GM06990 (cell line): ENCODE results near the gene PRKG1.

ENCODE experiments used
- DNase-seq: peaks from one replicate; pipeline ENCODE4 v3.0.0-alpha.2; 2011; ENCODE audit not compliant: insufficient read length; ENCODE audit errors: extremely low read depth
- H3K27me3 ChIP-seq: replicated peaks from 2 replicates; pipeline ENCODE4 v1.6.0; 2011; ENCODE audit warnings: low read length; ENCODE audit not compliant: control insufficient read depth, insufficient read depth
- H3K36me3 ChIP-seq: 2 replicates; pipeline ENCODE4 v1.5.1; 2011; ENCODE audit warnings: low read length; ENCODE audit not compliant: control insufficient read depth, insufficient read depth
- H3K4me3 ChIP-seq: replicated peaks from 2 replicates; pipeline ENCODE4 v1.5.1; 2011; ENCODE audit warnings: low read depth, mild to moderate bottlenecking, control low read depth, low read length
- TF ChIP-seq, protein P1 (sequence below): IDR thresholded peaks from 2 replicates; pipeline ENCODE4 v1.5.1; 2011; ENCODE audit warnings: low read length, control low read depth, mild to moderate bottlenecking, inconsistent platforms; ENCODE audit not compliant: insufficient read depth, poor library complexity, severe bottlenecking

Gene PRKG1

DNA sequence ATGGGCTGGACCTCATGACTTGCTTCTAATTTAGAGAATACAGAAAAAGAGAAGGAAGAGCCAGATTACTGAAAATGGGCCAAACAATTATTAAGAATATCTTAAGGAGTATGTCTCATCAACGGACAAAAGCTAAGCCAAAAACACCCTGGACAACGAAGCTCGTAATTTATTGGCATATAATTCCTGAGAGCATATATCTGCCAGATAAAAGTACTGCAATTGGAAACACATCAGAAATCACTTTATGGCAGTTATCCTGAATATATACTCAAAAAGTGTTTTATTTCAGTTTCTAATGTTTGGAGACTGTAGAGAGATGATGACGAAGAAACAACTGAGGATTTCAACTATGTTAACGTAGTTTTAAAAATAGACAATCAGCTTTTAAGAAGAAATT is 413.3 kb downstream of the PRKG1 start:
- TF ChIP-seq, protein P1, sequence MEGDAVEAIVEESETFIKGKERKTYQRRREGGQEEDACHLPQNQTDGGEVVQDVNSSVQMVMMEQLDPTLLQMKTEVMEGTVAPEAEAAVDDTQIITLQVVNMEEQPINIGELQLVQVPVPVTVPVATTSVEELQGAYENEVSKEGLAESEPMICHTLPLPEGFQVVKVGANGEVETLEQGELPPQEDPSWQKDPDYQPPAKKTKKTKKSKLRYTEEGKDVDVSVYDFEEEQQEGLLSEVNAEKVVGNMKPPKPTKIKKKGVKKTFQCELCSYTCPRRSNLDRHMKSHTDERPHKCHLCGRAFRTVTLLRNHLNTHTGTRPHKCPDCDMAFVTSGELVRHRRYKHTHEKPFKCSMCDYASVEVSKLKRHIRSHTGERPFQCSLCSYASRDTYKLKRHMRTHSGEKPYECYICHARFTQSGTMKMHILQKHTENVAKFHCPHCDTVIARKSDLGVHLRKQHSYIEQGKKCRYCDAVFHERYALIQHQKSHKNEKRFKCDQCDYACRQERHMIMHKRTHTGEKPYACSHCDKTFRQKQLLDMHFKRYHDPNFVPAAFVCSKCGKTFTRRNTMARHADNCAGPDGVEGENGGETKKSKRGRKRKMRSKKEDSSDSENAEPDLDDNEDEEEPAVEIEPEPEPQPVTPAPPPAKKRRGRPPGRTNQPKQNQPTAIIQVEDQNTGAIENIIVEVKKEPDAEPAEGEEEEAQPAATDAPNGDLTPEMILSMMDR: no peak
- no peaks in the 10 kb centered on the region for H3K27me3 ChIP-seq
- no peaks in the 10 kb centered on the region for H3K36me3 ChIP-seq
- DNase-seq: no peak
- no peak overlapping the region for H3K4me3 ChIP-seq

DNA sequence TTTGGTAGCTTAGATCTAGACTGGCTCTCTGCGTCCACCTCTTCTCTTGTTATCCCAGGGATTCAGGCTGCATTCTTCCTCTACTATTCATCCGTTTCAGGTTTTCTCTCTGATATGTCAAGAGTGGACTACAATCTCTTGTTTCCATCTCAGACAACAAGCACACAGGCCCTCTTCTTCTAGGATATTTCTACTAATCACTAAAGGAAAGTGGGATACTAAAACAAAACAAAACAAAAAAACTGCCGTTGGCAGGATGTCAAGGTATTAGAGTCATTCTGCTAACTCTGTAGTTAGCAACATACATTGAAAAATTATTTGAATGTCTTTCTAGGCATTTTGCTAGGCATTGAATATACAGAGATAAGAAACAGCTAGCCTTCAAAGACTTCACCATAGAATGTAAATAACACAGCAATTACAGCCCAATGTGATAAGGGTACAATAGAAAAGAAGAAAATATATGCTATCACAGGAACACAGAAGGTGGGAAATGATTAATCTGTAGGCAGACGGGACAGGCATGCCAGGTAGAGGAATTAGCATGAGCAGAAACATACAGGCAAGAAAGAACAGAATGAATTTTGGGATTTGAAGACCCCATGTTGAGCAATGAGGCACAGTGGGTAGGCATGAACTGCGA is 414.6 kb downstream of the PRKG1 start:
- TF ChIP-seq, protein P1: no peak
- Histone ChIP-seq H3K27me3 (no peaks in the 10 kb centered on the region), H3K4me3 (no peak overlapping the region), H3K36me3 (no peaks in the 10 kb centered on the region)
- DNase-seq: no peak

DNA sequence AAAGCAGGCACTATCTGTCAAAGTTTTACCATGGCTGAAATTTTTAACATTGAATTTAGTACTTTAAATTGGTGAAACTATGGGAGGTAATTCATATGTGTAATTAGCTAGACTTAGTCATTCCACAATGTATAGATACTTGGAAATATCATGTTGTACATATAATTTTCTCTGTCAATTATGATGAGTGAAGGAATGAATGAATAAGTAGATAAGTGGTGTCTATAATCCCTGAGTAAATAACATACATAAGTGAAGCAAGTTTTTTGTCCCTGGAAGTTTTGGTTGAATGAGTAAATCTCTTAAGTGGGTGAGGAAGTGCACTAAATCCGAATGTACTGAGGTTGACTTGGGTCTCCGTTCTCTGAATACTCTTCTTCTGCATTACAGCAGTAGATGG is 424.1 kb downstream of the PRKG1 start:
- H3K36me3 ChIP-seq: no peaks in the 10 kb centered on the region
- no peak overlapping the region for H3K4me3 ChIP-seq
- TF ChIP-seq, protein P1: no peak
- no peak for DNase-seq
- no peaks in the 10 kb centered on the region; the same call in 1 of the 2 replicates for H3K27me3 ChIP-seq

DNA sequence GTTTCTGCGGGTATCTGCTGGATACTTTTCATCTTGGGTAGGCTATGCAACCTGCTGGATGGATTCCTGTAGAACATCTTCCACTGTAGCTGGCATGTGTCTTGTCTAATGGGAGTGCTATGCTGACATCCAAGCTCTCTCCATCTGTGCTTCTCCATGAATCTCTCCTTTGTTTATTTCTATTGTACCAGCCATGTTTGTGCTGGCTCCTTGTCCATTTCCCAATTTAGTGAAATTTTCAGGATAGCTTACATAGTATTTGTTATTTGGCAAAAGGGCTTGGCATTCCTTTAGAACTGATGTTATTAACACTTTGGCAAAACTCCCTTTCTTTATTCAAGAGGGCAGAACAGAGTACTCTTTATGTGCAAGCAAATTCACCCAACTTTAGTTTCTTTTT is 427.1 kb downstream of the PRKG1 start:
- no peak for DNase-seq
- H3K27me3 ChIP-seq: no peaks in the 10 kb centered on the region; the same call in 1 of the 2 replicates
- TF ChIP-seq, protein P1: no peak
- H3K4me3 ChIP-seq: no peak overlapping the region
- no peaks in the 10 kb centered on the region for H3K36me3 ChIP-seq

DNA sequence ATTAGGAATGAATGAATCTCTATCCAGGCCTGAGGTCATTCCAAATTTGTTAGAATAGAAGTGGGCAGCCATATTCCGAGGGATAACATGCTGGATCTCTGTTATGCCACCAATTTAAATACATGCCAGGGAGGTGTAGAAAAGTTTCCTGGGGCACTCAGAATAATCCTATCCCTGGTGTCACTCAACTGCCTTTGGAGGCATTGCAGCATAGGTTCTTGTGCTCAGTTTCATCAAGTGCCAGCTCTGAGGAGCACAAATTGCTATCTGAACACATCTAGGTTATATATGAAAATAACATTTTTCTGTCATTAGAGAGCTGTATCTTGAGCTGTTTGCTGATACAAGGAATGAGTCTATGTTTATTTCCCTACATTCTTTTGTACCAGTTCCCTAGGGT is 427.8 kb downstream of the PRKG1 start:
- H3K27me3 ChIP-seq: no peaks in the 10 kb centered on the region; the same call in 1 of the 2 replicates
- H3K36me3 ChIP-seq: no peaks in the 10 kb centered on the region
- DNase-seq: no peak
- H3K4me3 ChIP-seq: no peak overlapping the region
- TF ChIP-seq, protein P1: no peak

DNA sequence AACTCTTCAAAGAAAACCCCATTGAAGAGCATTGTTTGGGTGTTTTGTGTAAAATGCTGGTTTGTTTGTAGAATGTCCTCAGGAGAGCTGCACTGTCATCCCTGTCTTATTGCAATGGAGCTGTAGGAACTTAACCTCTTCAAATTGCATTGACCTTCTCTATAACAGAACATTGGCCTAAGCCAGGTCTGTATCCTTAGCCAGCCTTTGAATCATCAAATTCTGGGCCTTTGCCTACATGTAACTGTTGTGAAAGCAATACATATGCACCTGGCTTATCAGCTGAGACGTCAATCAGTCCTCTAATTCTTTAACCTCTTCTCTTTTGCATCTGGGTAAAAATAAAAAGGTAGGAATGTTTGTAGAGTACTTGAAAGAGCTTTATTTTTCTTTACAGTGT is 429.1 kb downstream of the PRKG1 start:
- H3K36me3 ChIP-seq: no peaks in the 10 kb centered on the region
- TF ChIP-seq, protein P1: no peak
- DNase-seq: no peak
- no peak overlapping the region for H3K4me3 ChIP-seq
- H3K27me3 ChIP-seq: no peaks in the 10 kb centered on the region; the same call in 1 of the 2 replicates
